IPS-18c (cell line): Measurements from ENCODE around the gene QSER1.
A peak's percentile ranks its signal among the peaks of the same experiment; 100 is the strongest.
"Not testable (repeated sequence)": the region's sequence is repeated elsewhere in the genome, so short reads cannot be mapped to it uniquely, and the experiment has no call there.

Experiments used
- H3K4me3 ChIP-seq: 2 replicates; pipeline ENCODE4 v1.7.0; 2013; ENCODE audit warnings: low read depth, mild to moderate bottlenecking, low read length, moderate library complexity; ENCODE audit not compliant: insufficient read depth
- H3K9me3 ChIP-seq: one replicate; pipeline ENCODE4 v1.6.1; 2013; ENCODE audit warnings: mild to moderate bottlenecking, low read length, moderate library complexity; ENCODE audit not compliant: control insufficient read depth, insufficient read depth

QSER1 gene

GRCh38 chr11:32892355-32893092 lies at the start of gene QSER1:
TSS of gene QSER1 (plus strand) at chr11:32892811. CDS start at chr11:32893126, 315 bp downstream.
- Histone ChIP-seq H3K9me3 (peaks cover 2% of the 10 kb centered on the region), H3K4me3 (peak within 1 kb of the TSS; percentile 87)

GRCh38 chr11:32843544-32843943 lies 49.1 kb upstream of the QSER1 start:
- Histone ChIP-seq H3K4me3 (no peak overlapping the region), H3K9me3 (no peaks in the 10 kb centered on the region)

DNA sequence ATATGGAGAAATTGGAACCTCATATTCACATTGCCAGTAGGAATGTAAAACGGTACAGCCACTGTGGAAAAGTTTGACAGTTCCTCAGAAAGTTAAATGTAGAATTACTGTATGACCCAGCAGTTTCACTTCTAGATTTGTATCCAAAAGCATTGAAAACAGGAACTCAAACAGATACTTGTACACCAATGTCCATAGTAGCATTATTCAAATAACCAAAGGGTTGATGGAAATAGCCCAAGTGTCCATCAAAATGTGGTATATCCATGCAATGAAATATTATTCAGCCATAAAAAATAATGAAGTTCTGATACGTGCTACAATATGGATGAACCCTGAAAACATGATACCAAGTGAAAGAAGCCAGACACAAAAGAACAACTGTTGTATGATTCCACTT lies 45.1 kb upstream of the QSER1 start:
- H3K4me3 ChIP-seq: no peak overlapping the region
- no peaks in the 10 kb centered on the region for H3K9me3 ChIP-seq

- no peak overlapping the region for H3K4me3 ChIP-seq
- no peaks in the 10 kb centered on the region for H3K9me3 ChIP-seq
These were observed 42.9 kb upstream of the QSER1 start for GRCh38 chr11:32849761-32850160.

GRCh38 chr11:32851251-32851650 lies 41.4 kb upstream of the QSER1 start:
- H3K4me3 ChIP-seq: no peak overlapping the region
- H3K9me3 ChIP-seq: no peaks in the 10 kb centered on the region

DNA sequence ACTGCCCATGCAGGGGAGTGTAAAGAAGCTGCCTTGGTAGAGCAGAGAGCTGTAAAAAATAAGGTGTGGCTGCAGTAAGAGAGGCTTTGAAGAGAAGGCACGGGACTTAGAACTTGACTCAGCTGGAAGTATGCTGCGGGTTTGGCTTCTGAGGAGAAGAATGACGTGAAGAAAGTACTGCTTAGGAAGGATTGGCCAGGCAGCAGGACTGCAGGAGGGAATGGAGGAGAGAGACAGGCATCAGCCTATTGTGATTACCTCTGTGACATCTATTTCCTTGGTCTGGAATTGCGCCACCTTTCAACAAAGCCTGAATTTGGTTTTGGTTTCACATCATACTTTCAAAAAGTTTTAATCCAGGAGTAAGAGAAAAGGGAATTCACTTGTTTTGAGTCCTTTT lies 40.4 kb upstream of the QSER1 start:
- Histone ChIP-seq H3K9me3 (no peaks in the 10 kb centered on the region), H3K4me3 (no peak overlapping the region)

- no peak overlapping the region for H3K4me3 ChIP-seq
- H3K9me3 ChIP-seq: no peaks in the 10 kb centered on the region
These were observed 37.0 kb upstream of the QSER1 start for GRCh38 chr11:32855601-32856000.

- Histone ChIP-seq H3K4me3 (no peak overlapping the region), H3K9me3 (no peaks in the 10 kb centered on the region)
These were observed 33.9 kb upstream of the QSER1 start for GRCh38 chr11:32858731-32859130.

DNA sequence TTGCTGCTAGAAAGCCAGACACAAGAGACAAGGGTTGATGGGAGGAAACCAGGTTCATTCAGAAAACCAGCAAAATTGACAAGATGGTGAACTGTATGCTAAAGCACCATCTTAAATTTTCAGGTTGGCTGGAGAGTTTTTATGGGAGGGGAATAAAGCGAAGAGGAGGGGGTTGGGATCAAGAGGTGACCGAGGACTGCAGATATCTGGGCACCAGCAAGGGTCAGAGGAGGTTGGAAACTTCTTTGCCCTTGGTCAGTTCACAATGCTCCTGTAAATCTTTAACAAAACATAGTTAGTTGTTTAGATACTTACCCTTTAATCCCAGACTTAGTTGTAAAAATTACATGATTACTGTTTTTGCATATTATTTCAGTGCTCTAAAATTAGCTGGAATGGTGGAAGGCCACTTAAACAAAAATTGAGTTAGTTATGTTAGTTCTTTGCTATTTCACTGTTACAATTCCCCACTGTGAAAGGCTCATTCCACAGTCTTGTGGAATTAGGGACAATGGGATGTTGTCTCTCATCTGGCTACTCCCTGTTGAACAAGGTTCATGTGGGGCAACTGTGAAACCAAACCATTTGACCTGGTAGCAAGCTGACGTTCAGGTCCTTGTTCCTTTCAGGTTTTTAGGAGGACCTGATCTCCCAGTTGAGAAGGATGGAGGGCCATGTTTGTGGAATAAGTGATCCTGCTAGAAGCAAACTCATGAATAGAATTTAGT lies 30.6 kb upstream of the QSER1 start:
- Histone ChIP-seq H3K4me3 (no peak overlapping the region), H3K9me3 (no peaks in the 10 kb centered on the region)

- H3K4me3 ChIP-seq: no peak overlapping the region
- H3K9me3 ChIP-seq: no peaks in the 10 kb centered on the region
These were observed 28.1 kb upstream of the QSER1 start for GRCh38 chr11:32864555-32864954.

DNA sequence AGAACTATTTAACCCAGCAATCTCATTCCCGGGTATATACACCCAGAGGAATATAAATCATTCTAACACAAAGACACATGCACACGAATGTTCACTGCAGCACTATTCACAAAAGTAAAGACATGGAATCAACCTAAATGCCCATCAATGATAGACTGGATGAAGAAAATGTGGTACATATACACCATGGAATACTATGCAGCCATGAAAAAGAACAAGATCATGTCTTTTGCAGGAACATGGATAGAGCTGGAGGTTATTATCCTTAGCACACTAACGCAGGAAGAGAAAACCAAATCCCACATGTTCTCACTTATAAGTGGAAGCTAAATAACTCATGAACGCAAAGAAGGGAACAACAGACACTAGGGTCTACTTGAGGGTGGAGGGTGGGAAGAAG lies 23.9 kb upstream of the QSER1 start:
- not testable (repeated sequence) for H3K4me3 ChIP-seq, H3K9me3 ChIP-seq

DNA sequence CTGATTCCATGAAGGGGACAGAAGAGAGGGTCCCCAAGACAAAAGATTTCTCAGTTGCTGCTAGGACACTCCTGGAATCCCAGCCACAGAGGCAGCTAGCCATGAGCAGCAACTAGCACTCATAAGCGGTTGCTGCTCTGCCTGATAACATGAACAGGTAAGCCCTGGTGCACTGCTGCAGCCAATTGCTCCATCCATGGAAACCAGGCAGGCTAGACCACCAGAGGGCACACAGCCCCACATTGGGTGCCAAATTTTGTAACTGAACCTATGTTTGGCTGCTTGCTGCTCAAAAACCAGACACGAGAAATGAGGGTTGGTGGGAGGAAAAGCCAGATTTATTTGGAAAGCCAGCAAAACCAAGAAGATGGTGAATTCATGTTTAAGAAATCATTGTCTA lies 21.9 kb upstream of the QSER1 start:
- Histone ChIP-seq H3K4me3 (no peak overlapping the region), H3K9me3 (no peaks in the 10 kb centered on the region)

GRCh38 chr11:32874132-32874531 lies 18.5 kb upstream of the QSER1 start:
- Histone ChIP-seq H3K4me3 (no peak overlapping the region), H3K9me3 (no peaks in the 10 kb centered on the region)

GRCh38 chr11:32881286-32881685 lies 11.3 kb upstream of the QSER1 start:
- no peak overlapping the region for H3K4me3 ChIP-seq
- H3K9me3 ChIP-seq: no peaks in the 10 kb centered on the region

- Histone ChIP-seq H3K4me3 (no peak overlapping the region), H3K9me3 (peaks cover 4% of the 10 kb centered on the region)
These were observed 9.2 kb upstream of the QSER1 start for GRCh38 chr11:32883421-32883820.

- peaks cover 4% of the 10 kb centered on the region for H3K9me3 ChIP-seq
- no peak overlapping the region for H3K4me3 ChIP-seq
These were observed 8.6 kb upstream of the QSER1 start for GRCh38 chr11:32884023-32884422.

DNA sequence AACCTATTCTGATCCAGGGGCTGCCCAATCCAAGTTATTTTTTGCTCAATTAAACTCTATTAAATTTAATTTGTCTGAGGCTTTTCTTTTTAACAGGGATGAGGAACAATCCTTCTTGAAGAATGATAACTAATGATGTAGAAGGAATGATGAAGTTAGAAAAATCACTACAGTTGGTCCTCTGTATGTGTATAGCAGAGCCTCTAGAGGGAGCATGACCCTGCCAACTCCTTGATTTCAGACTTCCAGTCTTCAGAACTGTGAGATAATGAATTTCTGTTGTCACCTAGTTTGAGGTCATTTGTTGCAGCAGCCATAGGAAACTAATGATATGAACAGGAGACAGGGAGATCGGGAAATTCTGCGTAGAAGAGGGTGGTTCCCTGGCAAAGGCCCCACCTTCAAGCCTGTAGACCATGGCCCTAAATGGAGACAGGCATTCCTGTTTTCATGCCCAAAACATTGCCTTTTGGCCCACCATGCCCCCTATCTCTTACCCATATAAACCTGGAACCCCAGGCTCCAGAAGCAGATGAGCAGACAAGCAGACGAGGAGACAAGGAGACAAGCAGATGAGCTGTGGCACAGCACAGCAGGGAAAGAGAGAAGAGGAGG lies 7.7 kb upstream of the QSER1 start:
- H3K9me3 ChIP-seq: peaks cover 4% of the 10 kb centered on the region
- no peak overlapping the region for H3K4me3 ChIP-seq

- peaks cover 4% of the 10 kb centered on the region for H3K9me3 ChIP-seq
- no peak overlapping the region for H3K4me3 ChIP-seq
These were observed 7.1 kb upstream of the QSER1 start for GRCh38 chr11:32885556-32885955.
